ENCODE results near the gene ARF1.

Gene ARF1

DNA sequence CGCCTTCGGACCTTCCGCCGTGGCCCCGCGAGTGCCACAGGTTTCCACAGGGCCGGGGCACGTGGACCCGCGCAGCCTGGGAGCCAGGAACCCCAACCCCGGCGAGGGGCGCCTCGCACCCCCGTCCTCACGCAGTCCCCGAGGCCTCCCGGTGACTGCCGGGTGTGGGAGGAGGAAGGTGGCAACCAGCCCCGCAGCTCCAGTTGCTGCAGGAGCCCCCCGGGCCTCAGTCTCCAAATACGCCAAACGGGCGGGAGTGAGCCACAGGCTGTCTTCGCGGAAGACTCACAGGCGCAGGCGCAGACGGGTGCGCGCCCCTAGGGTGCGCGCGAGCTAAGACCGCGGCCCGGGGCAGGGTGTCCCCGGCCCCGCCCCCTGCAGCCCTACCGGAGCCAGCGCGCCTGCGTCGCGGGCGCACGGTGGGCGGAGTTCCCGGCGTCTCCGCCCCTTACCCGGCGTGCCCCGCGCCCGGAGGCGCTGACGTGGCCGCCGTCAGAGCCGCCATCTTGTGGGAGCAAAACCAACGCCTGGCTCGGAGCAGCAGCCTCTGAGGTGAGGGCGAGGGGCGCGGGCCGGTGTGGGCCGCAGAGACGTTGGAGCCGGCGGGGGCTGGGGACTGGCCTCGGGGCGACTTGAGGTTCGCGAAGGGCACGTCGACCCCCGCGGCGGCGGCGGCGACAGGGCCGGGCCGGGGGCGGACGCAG lies at the start of gene ARF1:
Gene ARF1 (plus strand): TSS at position 495 of the 704 bp plus-strand sequence. CDS start 14,407 bp downstream, outside the sequence.
- DNase-seq (ENCODE audit: low read depth, low spot score): no peak

DNA sequence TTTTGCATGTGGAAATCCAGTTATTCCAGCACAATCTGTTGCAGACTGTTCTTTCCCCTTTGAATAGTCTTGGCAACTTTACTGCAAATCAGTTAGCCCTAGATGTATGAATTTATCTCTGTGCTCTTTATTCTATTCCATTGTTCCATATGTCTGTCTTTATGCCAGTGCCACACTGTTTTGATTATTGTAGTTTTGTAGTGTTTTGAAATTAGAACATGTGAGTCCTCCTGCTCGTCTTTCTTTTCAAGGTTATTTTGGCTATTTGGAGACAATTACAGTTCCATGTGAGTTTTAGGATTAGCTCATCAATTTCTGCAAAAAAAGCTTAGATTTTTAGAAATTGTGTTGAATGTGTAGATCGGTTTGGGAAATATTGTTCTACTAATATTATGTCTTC lies 49.1 kb upstream of the ARF1 start:
- no peak for DNase-seq (ENCODE audit: low read depth, low spot score)

DNA sequence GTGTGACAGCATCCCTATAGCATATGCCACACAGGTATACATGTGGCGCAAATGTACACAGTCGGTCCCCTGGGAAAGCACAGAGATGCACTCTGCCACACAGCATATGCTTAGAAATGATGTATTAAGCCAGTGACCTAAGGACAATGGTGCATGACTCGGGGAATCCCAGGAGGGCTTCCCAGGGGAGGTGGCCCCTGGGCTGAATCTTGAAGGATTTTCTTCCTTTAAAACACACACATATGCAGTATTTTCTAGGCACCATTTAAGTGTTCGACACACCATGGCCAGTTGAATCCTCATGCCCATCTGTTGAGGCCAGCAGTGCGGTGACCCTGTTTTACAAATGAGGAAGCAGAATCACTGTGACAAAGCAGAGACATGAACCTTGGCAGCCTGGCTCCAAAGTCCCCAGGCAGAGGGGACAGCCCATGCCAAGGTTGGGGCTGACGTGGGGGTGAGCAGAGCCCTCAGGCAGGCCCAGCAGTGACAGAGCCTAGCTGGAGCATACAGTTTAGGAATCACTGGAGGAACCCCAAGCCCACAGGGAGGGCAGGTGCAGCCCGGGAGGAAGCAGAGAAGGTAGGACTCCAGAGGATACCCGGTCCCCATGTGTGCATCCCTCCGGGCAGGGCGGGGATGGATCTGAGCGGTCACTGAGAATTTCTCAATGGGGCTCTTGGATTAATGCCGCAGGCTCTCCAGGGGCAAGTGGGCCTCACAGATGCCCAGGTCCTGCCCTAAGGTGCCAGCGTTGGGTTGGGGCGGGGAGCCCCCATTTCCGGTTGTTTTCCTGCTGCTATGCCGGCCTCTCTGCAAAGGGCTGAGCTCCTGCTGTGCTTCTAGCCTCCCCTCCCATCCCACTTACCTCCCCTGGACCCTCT lies 47.3 kb upstream of the ARF1 start:
- no peak for DNase-seq (ENCODE audit: low read depth, low spot score)

DNA sequence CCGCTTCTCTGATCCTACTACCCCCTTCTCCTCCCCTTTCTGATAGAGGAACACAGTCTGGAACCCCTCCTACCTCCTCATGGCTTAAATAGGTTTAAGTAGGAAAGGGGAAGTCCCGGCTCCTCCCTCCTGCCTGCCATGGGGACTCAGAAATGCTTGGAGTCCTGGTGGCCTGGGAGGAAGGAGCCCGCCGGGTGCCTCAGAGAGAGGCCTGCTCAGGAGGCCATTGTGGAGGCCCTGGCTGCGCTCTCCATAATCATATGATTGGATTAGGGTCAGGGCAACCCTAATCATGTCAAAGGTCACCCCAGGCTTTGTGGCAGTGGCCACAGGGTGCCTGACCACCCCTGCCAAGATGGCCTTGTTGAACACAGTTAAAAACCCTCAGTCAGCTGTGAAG lies 46.7 kb upstream of the ARF1 start:
- no peak for DNase-seq (ENCODE audit: low read depth, low spot score)

DNA sequence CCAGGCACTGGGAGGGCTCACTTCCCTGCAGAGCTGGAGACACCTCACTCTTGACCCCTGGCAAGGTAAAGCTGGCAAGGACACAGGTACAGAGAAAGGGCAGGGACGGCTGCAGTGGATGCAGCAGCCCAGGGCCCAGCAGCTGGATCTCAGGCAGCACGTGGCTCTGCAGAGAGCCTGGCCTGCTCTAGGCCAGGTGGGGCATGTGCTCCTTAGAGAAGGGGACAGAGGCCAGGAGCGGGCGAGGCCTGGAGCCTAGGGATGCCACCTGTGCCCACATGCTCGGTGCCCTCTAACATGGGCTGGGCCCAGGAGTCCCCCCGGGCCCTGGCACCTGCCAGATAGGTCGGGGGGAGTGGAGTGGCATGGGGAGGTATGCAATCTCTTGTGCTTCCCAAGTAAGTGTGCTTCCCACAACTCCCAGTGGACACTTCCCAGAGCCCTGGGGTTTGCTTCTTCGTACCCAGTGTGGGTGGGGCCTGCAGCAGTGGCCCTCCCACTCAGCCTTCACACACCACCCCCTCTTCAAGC lies 45.7 kb upstream of the ARF1 start:
- DNase-seq (ENCODE audit: low read depth, low spot score): no peak

DNA sequence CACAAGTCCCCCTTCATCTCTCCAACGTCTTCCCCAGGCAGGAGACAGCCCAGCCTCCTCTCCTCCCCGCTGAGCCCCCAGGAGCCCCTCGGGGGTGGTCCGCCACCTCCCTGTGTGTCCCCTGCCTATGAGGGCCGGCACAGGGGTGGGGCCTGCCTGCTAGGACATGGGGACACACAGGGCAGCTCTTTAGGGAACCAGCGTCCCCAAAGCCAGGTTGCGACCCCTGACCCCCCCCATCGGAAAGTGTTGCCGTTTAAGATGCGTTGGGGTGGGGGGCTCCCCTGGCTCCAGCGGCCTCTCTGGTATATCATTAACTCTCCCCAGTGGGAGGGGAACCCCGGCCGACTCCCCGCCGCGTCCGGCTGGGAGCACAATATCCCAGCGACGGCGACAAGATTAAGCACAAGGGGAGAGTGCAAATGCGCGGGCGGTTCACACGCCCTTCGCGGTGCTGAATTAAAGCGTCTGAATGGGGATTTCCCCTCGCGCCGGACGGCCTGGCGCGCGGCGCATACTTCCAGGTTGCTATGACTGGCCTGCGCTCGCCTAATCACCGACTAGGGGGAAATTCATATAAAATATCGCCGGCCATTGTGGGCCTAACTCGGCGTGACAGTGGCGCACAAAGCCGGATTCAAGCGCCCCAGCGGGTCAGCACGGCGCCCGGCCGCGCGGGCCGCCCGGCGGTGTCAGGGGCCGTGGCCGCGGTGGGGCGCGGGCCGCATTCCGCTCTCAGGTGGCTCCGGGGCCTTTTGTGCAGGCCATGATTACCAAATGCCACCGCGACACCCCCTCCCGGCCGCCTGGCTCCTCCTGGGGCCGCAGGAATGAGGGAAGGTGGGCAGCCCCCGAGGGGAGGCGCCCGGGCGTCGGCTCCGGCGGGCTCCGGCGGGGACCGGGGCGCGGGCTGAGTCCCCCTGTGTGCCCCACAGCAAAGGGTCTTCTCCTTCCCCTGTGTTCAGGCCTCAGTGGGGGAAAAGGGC lies 44.8 kb upstream of the ARF1 start:
- DNase-seq (ENCODE audit: low read depth, low spot score): no peak

DNA sequence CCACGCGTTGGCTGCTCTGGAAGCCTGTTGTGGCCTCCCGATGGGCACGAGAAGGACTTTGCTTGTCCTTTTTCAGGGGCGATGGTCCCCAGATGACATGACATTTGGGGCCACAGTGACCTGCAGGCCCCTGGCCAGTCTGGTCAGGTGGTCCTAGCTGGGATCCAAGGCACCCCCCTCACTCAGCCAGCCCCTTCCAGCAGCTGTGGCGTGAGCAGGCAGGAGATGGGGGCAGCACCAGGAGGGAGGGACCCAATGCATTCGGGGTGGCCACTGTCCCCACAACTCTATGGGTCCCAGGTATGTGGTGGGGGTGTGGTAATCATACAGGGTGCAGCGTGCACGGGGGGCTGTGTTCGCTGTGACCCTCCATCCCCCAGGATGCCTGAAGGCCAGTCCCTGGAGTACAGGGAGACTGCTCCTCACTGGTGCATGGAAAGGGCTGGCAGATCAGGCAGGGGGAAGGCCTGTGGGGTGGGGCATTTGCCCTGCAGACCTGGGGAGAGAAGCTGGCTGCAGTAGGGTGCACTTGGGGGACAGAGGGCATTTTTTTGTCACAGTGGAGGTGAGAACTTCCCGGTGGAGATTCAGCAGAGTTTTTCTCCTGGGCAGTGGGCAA lies 44.0 kb upstream of the ARF1 start:
- no peak for DNase-seq (ENCODE audit: low read depth, low spot score)

DNA sequence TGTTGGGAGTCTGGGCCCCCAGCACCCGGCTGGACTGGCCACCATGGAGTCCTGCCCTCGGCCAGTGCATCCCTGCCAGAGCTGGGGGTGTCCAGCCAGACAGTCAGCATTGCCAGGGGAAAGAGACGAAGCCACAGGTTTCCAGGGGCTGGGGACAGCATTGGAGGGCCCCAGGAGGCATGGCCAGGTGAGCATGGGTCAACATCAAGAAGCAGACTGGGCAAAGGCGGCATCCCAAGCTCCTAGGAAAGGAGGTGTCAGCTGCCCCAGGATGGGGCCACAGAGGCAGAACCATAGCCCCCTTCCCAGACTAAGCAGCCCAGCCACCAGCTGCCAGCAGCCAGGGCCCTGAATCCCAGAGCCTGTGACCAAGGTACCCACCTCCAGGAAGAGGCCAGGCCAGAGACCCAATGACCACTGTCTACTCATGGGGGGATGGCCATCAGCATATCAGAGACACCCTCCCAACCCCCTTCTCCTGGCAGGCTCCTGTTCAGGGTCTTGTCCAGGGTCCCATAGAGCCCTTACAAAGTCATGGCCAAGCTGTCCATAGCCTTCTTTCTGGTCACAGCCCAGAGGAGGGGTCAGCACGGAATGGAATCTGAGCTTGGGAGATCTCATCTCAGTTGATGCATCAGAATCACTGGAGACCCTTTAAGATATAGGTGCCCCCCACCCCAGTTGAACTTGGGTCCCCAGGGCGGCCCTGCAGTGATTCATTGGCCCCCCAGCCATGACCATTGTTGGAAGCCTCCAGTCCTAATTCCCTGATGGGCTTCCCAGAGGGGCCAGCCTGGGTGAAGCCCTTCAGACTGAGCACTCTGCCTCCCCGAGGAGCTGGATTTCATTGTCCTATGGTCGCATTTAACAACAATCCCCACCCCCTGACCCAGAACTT lies 43.3 kb upstream of the ARF1 start:
- DNase-seq (ENCODE audit: low read depth, low spot score): no peak

DNA sequence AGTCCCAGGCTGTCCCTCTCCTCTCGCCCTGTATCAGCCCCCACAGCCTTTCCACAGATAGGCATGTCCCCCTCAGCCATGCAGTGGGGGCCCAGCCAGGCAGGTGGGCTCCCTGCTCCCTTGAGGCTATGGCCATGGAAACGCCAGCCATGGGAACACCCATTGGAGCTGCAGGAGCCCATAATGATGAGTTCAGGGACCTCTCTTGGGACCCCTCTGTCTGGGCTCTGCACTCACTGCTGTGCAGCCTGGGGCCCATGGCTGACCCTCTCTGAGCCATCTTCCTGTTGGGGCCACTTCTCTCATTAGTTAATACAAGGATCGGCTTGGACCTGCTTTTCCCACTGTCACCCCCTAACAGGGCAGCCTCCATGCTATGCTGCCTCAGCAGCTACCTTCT lies 42.5 kb upstream of the ARF1 start:
- DNase-seq (ENCODE audit: low read depth, low spot score): no peak

DNA sequence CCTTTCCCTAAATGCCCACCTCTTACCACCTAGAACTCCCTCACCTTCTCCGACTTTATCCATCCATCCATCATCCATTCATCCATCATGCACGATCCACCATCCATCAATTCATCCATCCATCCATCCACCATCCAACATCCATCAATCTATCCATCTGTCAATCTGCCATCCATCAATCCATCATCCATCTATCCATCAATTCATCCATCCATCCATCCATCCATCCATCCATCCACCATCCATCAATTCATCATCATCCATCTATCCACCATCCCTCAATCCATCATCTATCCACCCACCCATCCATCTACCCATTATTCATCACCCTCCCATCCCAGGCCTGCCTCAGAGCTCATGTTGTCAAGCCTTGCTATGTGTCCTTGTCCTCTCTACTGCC lies 41.2 kb upstream of the ARF1 start:
- DNase-seq (ENCODE audit: low read depth, low spot score): no peak

DNA sequence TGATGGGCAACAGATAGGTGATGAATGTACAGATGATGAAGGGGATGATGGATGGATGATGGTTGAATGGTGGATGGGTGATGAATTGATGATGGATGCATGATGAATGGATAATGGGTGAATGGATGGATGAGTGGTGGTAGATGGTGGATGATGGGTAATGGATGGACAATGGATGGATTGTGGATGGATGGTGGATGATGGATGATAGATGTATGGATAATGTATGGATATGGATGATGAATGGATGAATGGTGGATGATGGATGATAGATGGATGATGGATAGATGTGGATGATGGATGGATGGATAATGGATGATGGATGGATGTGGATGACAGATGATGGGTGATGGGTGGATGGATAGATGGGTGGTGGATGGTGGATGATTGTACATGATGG lies 40.0 kb upstream of the ARF1 start:
- no peak for DNase-seq (ENCODE audit: low read depth, low spot score)

DNA sequence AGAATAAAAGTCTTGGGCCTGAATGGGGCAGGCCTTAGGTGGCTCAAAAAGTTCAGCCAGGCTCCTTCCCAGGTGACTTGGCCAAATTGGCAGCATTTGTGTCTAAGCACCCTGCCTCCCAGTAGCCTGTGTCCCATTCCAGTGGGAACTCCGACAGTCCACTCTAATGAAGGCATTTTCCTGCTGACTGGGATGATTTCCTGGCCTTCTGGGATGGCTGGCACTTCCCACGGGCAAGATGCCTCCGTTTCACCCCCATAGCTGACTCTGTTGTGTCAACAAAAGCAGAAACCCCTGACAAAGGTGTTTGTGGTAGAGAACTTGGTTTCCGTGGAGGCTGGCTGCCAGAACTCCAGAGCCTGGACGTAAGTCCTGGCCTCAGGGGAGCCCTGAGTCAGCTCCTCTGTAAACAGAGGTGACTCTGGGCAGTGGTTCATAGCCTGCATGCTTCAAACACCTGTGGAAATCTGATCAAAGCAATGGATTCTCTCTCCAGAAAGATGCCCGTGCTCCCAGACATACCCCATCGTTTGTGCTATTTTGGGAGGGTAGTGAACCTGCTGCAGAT lies 39.1 kb upstream of the ARF1 start:
- no peak for DNase-seq (ENCODE audit: low read depth, low spot score)

DNA sequence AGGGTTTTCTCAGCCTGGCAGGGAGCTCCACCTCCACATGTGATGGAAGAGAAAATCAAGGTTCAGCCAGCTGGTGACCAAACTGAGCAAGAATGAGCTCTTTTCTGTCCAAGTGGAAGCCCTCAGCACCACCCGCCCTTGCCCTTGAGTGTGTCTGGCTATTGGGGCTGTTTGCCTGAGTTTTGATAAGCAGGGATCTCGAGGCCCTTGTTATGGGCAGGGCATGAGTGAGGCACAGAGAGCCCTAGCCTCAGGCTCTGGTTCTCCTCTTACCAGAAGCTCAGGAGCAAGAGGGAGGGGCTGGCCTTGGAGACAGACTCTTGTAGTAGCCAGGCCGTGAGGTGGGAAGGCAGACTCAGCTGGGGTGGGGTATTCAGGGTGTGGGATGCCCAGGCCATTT lies 37.5 kb upstream of the ARF1 start:
- DNase-seq (ENCODE audit: low read depth, low spot score): no peak

DNA sequence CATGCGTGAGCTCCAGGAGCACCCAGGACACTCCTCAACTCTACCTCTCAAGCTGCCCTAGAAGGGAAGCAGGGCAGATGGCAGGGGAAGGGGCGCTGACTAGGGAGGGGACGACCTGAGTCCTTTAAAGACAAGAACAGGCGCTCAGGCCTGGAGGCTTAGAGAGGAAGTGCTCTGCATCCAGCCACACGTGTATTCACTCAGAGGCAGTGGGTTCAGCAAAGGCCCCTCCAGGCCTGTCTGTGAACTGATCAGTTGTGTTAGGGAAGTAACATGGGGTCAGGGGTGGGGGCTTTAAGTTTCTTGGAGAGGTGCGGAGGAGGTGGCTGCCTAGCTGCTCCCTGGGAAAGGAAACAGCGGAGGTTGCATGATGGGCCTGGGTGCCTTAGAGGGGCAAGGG lies 37.1 kb upstream of the ARF1 start:
- no peak for DNase-seq (ENCODE audit: low read depth, low spot score)

DNA sequence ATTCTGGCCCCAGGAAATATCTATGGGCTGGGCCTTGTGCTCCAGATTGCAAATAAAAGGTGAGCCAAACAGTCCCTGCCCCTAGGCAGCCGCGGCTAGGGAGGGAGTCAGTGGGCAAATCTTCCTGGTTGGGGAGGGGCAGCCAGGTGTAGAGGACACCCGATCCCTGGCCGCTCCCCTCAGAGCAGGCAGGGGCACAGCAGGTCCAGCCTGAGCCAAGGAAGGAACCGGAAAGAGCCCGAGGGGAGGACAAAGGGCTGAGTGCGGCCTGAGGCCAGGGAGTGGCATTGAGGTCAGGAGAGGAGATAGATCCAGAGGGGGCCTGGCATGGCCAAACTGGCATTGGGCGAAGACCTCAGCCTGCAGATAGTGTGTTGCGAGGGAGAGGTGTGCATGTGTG lies 36.6 kb upstream of the ARF1 start:
- no peak for DNase-seq (ENCODE audit: low read depth, low spot score)

DNA sequence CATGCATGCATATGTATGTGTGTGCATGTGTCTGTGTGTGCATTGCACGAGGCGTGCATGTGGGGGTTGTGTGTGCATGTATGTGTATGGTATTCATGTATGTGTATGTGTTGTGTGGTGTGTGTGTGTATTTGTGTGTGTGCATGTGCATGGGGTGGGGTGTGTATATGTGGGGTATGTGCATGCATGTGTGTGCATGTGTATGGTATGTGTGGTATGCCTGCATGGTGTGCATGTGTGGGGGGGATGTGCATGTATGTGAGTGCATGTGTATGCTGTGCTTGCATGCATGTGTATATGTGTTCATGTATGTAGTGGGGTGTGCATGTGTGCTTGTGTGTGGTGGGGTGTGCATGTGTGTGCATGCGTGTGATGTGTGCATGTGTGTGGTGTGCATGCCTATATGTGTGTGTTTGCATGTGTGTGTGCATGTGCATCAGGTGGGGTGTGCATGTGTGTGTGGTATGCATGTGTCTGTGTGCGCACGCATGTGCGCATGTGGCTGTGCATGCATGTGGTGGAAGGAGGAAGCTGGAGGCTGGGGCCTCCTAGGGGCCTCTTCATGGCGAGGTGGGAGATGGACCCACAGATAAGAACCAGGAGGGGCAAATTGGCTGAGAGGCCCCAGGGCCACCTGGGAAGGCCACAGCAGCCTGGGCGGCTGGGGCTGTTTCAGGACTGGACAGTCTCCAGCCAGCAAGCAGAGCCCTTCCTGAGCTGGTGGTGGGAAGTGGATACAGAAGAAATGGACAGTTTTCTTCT lies 35.9 kb upstream of the ARF1 start:
- no peak for DNase-seq (ENCODE audit: low read depth, low spot score)

DNA sequence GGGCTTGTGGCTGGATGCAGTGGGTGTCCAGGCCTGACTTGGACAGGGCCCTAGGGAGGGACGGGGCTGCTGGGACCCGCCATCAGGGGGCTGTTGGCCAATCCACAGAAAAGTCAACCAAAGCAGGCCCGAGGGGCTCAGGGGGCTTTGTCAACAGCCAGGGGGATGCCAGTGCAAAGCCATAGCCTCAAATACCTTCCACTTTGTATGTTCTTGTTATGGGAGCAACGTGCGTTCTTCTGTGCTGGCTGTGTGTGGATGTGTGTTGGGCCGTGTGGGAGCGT lies 35.4 kb upstream of the ARF1 start:
- no peak for DNase-seq (ENCODE audit: low read depth, low spot score)

DNA sequence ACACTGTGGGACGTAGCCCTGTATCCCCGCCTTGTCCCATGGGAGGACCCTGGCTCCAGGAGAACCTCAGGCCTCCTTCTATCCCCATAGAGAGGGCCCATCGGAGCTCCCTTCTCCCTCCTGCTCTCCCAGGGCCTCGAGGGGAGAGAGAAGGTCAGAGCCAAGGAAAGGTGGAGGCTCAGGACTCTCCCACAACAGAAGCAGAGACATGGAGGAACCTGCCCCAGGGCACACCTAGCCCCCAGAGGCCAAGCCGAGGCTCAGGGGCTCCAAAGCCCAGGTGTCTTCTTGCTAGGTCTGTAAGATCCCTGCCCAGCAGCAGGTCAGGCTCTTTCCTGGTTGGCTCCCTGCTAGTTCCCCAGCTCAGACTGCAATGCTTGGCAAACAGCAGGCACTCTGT lies 34.4 kb upstream of the ARF1 start:
- no peak for DNase-seq (ENCODE audit: low read depth, low spot score)

DNA sequence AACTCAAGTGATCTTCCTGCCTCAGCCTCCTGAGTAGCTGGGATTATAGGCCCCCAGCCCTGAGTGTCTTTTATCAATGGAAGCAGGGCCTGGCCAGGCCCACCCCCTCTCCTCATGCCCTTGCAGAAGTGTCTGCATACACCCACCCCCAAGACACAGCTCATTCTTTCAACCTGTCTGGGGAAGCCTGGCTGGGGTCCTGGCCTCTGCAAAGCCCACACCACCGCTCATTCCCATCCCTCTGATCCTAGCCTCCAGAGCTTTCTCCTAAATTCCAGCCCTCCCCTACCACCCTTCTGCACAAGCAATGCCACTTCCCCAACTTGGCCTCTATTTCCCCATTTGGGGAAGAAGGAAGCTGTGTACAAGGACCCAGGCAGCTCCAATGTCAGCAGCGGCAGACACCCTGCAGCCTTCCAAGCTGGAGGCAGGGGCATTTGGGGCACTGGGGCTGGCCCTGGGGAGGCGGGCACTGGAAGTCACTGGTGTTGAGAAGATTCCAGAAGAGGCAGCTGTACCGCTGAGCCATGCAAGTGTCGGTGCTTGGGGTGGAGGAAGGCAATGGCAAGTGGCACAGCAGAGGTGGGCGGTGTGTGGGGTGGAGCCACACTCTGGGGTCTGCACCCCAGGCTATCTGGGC lies 33.7 kb upstream of the ARF1 start:
- no peak for DNase-seq (ENCODE audit: low read depth, low spot score)

Measured in iPS DF 19.7 (cell line).